ENCODE data around the gene PLXNA2.

- TF ChIP-seq POLR2AphosphoS5 (IDR thresholded peaks at IDR 0.05): no peak
- no peak for TF ChIP-seq POLR2A (IDR thresholded peaks at IDR 0.05; ENCODE audit: low read depth)
- TF ChIP-seq EP300 (IDR thresholded peaks at IDR 0.05): no peak
- TF ChIP-seq CTCF (IDR thresholded peaks at IDR 0.05): no peak
These were observed 143.3 kb downstream of the PLXNA2 start for GRCh38 chr1:208100906-208101305.
